Measurements from ENCODE around the gene CPSF7.

CPSF7 gene

DNA sequence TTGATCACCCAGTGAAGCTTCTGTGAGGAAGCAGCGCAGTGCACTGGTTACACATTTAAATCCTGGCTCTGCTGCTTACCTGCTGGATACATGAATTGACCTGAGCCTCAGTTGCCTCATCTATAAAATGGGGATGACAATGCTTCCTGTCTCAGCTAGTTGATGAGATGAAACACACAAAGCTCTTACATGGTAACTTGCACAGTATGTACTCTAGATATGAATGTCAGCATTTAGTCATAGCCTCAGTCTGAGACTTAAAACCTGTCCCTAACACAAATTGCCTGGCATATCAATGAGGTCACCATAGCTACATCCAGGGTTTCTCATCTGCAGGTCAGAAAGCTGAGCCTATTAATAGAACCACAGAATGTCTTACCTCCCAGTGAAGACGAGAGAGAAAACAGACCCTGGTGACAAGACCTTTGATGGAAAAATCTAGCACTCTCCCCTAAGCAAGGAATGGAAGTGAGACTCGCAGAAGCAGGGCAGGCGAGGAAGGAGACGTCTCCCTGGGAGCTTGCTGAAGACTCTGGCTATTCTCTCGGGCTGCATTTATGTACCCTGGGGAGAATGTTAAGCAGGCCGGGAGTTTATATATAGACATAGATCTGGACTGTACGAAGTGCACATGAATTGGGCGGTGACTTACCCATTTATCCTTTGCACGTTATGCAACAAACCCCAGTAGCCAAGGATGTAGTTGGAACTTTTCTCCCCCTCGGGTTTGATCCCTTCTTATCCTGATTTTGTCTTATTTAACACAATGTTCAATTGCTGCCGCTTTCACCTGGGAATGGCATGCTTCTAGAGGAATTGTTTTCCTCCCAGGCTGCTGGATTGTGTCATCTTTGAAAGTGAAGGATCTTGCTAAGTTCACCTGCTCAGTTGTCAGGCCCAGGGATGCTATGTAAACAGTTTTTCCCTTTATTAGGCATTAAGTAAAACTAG is 18.1 kb upstream of the CPSF7 start:
- ATAC-seq (ENCODE audit: insufficient read depth, low read depth), result no peak
- Histone ChIP-seq H3K79me2 (ENCODE audit: insufficient read depth, low read length) (peaks cover 27% of the 10 kb centered on the region), H2AFZ (ENCODE audit: low read depth, low read length) (no peak overlapping the region), H3K27ac (ENCODE audit: low read length) (no peak overlapping the region), H3K4me1 (ENCODE audit: insufficient read depth, low read length) (no peaks in the 10 kb centered on the region), H3K9ac (ENCODE audit: low read depth, low read length) (no peak overlapping the region), H3K27me3 (ENCODE audit: insufficient read depth, low read length, poor library complexity) (no peaks in the 10 kb centered on the region), H3K4me3 (ENCODE audit: low read depth in 1 of 2, low read length in 2 of 2) (no peak overlapping the region), H3K4me2 (ENCODE audit: insufficient read depth, low read length) (no peak overlapping the region), H3K9me3 (ENCODE audit: insufficient read depth, low read length, severe bottlenecking) (no peaks in the 10 kb centered on the region), H4K20me1 (ENCODE audit: insufficient read depth, low read length) (peaks cover 27% of the 10 kb centered on the region), H3K36me3 (ENCODE audit: insufficient read depth, low read length) (peaks cover 76% of the 10 kb centered on the region)
- TF ChIP-seq, protein P1, sequence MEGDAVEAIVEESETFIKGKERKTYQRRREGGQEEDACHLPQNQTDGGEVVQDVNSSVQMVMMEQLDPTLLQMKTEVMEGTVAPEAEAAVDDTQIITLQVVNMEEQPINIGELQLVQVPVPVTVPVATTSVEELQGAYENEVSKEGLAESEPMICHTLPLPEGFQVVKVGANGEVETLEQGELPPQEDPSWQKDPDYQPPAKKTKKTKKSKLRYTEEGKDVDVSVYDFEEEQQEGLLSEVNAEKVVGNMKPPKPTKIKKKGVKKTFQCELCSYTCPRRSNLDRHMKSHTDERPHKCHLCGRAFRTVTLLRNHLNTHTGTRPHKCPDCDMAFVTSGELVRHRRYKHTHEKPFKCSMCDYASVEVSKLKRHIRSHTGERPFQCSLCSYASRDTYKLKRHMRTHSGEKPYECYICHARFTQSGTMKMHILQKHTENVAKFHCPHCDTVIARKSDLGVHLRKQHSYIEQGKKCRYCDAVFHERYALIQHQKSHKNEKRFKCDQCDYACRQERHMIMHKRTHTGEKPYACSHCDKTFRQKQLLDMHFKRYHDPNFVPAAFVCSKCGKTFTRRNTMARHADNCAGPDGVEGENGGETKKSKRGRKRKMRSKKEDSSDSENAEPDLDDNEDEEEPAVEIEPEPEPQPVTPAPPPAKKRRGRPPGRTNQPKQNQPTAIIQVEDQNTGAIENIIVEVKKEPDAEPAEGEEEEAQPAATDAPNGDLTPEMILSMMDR (IDR thresholded peaks at IDR 0.05; ENCODE audit: borderline replicate concordance, extremely low read depth, low read length, poor library complexity, severe bottlenecking), result no peak
- TF ChIP-seq EZH2 (IDR thresholded peaks at IDR 0.05; ENCODE audit: borderline replicate concordance, low read depth, low read length, severe bottlenecking), result no peak
- DNase-seq, result no peak

GRCh38 chr11:61446211-61446651 is 16.5 kb upstream of the CPSF7 start:
- peaks cover 33% of the 10 kb centered on the region for H4K20me1 ChIP-seq (ENCODE audit: insufficient read depth, low read length)

DNA sequence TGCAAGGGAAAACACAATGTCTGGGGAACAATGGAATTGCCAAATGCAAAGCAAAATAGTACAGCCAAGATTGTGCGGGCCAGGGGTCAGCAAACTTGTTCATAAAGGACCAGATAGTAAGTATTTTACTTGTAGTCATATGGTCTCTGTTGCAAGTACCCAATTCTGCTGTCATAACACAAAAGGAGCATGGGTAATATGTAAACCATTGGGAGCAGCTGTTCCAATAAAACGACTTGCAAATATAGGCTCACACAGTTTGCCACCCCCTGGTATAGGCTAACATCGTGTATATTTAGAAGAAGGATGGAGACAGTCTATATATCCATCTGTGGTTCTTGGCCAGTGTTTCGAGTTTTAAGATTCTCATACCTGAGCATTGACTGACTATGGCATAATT is 15.7 kb upstream of the CPSF7 start:
- DNase-seq (no peak), ATAC-seq (ENCODE audit: insufficient read depth, low read depth) (no peak)
- no peak overlapping the region for H3K4me2 ChIP-seq (ENCODE audit: insufficient read depth, low read length)
- H2AFZ ChIP-seq (ENCODE audit: low read depth, low read length), result no peak overlapping the region
- H3K27ac ChIP-seq (ENCODE audit: low read length), result no peak overlapping the region
- no peaks in the 10 kb centered on the region for H3K4me1 ChIP-seq (ENCODE audit: insufficient read depth, low read length)
- no peaks in the 10 kb centered on the region for H3K9me3 ChIP-seq (ENCODE audit: insufficient read depth, low read length, severe bottlenecking)
- H4K20me1 ChIP-seq (ENCODE audit: insufficient read depth, low read length), result peaks cover 33% of the 10 kb centered on the region
- H3K79me2 ChIP-seq (ENCODE audit: insufficient read depth, low read length), result peaks cover 51% of the 10 kb centered on the region
- H3K4me3 ChIP-seq (ENCODE audit: low read depth in 1 of 2, low read length in 2 of 2), result no peak overlapping the region
- H3K9ac ChIP-seq (ENCODE audit: low read depth, low read length), result no peak overlapping the region
- TF ChIP-seq, protein P1 (IDR thresholded peaks at IDR 0.05; ENCODE audit: borderline replicate concordance, extremely low read depth, low read length, poor library complexity, severe bottlenecking), result no peak
- H3K27me3 ChIP-seq (ENCODE audit: insufficient read depth, low read length, poor library complexity), result no peaks in the 10 kb centered on the region
- peaks cover 91% of the 10 kb centered on the region for H3K36me3 ChIP-seq (ENCODE audit: insufficient read depth, low read length)

More at GRCh38 chr11:61446211-61446651, 16.5 kb upstream of the CPSF7 start:
- ATAC-seq (ENCODE audit: insufficient read depth, low read depth), result peak; percentile 80
- no peak overlapping the region for H2AFZ ChIP-seq (ENCODE audit: low read depth, low read length)
- no peak for TF ChIP-seq EZH2 (IDR thresholded peaks at IDR 0.05; ENCODE audit: borderline replicate concordance, low read depth, low read length, severe bottlenecking)
- TF ChIP-seq, protein P1 (IDR thresholded peaks at IDR 0.05; ENCODE audit: borderline replicate concordance, extremely low read depth, low read length, poor library complexity, severe bottlenecking), result peak; percentile 58
- peaks cover 43% of the 10 kb centered on the region for H3K79me2 ChIP-seq (ENCODE audit: insufficient read depth, low read length)
- no peaks in the 10 kb centered on the region for H3K9me3 ChIP-seq (ENCODE audit: insufficient read depth, low read length, severe bottlenecking)
- H3K27me3 ChIP-seq (ENCODE audit: insufficient read depth, low read length, poor library complexity), result no peaks in the 10 kb centered on the region
- no peaks in the 10 kb centered on the region for H3K4me1 ChIP-seq (ENCODE audit: insufficient read depth, low read length)
- H3K4me3 ChIP-seq (ENCODE audit: low read depth in 1 of 2, low read length in 2 of 2), result no peak overlapping the region
- no peak overlapping the region for H3K27ac ChIP-seq (ENCODE audit: low read length)
- no peak overlapping the region for H3K4me2 ChIP-seq (ENCODE audit: insufficient read depth, low read length)
- peaks cover 90% of the 10 kb centered on the region for H3K36me3 ChIP-seq (ENCODE audit: insufficient read depth, low read length)
- peak; percentile 58 for DNase-seq
- no peak overlapping the region for H3K9ac ChIP-seq (ENCODE audit: low read depth, low read length)

Measured in DND-41 (cell line).